Endothelial cell of umbilical vein (primary cell): ENCODE measurements around the gene DNTT. TPM values are rescaled to one million over a fixed set of nuclear protein-coding genes. Genes with fewer than 3 reads are reported as not detected.

Source experiments
- BruUV-seq: library from RNA; stranded (reverse); fragments of 400-500 nt; replicated peaks from 2 replicates; lab custom pipeline; 2021; lab: Mats Ljungman, UMichigan
- CTCF ChIA-PET: fragments of 300-600, 350-600 bp; sonication (Branson Sonifier 250); formaldehyde crosslinking; loops from one replicate; lab custom pipeline; 2021; ENCODE audit warnings: antibody characterized with exemption, inconsistent platforms; lab: Charles Lee
- POLR2A ChIA-PET: fragments of 300-600, 350-600 bp; sonication (Branson Sonifier 250); formaldehyde crosslinking; loops from one replicate; lab custom pipeline; 2021; ENCODE audit warnings: antibody characterized with exemption, inconsistent platforms; lab: Charles Lee
- DNase-seq: peaks from one replicate; pipeline ENCODE4 v3.0.0-alpha.2; 2011; ENCODE audit warnings: low read depth, low spot score
- FAIRE-seq: peaks from 2 replicates; lab custom pipeline; 2011; peaks lifted over from hg19 to GRCh38; lab: Jason Lieb, UNC
- H2AFZ ChIP-seq: 2 replicates; pipeline ENCODE4 v1.6.0; 2012; ENCODE audit warnings: low read depth, low read length, control low read depth, inconsistent platforms
- H3K27ac ChIP-seq: 2 replicates; pipeline ENCODE4 v1.5.1; 2011; ENCODE audit warnings: low read depth, mild to moderate bottlenecking, control low read depth, low read length, moderate library complexity; ENCODE audit not compliant: insufficient read depth
- H3K27me3 ChIP-seq, 2 experiments: 2 replicates each; pipeline versions ENCODE4 v1.6.0 to v1.6.1; 2011; ENCODE audit warnings: low read length in 2 of 2, mixed read lengths in 1 of 2; ENCODE audit not compliant: control insufficient read depth in 2 of 2, insufficient read depth in 2 of 2
- H3K36me3 ChIP-seq, 2 experiments: 2 replicates in 1 of 2; 3 replicates in 1 of 2; pipeline ENCODE4 v1.5.1; 2011; ENCODE audit warnings: low read length in 2 of 2, mild to moderate bottlenecking in 1 of 2, moderate library complexity in 1 of 2; ENCODE audit not compliant: control insufficient read depth in 2 of 2, insufficient read depth in 2 of 2; ENCODE audit errors: extremely low read depth in 1 of 2
- H3K4me1 ChIP-seq: 3 replicates; pipeline ENCODE4 v1.5.1; 2011; ENCODE audit warnings: mild to moderate bottlenecking, low read length; ENCODE audit not compliant: control insufficient read depth, insufficient read depth; ENCODE audit errors: extremely low read depth
- H3K4me2 ChIP-seq: 2 replicates; pipeline ENCODE4 v1.6.1; 2011; ENCODE audit warnings: low read length, control low read depth, mixed read lengths; ENCODE audit not compliant: insufficient read depth
- H3K4me3 ChIP-seq, 3 experiments: fragments of 200-600 bp in 1 of 3; sonication (generic), shearing (Covaris generic) in 1 of 3; replicated peaks in 1 of 3; 2 replicates each; pipeline ENCODE4 v1.5.1; 2011 to 2016; ENCODE audit warnings: control low read depth in 3 of 3, low read length in 3 of 3, mild to moderate bottlenecking in 2 of 3, inconsistent platforms in 1 of 3, low read depth in 1 of 3, moderate library complexity in 1 of 3; ENCODE audit not compliant: insufficient read depth in 1 of 3
- H3K79me2 ChIP-seq: 2 replicates; pipeline ENCODE4 v1.6.0; 2012; ENCODE audit warnings: low read length, inconsistent platforms; ENCODE audit not compliant: control insufficient read depth, insufficient read depth
- H3K9ac ChIP-seq: replicated peaks from 2 replicates; pipeline ENCODE3; 2011; ENCODE audit warnings: low read length, control low read depth; ENCODE audit not compliant: insufficient read depth; ENCODE audit errors: extremely low read depth
- H3K9me1 ChIP-seq: replicated peaks from 3 replicates; pipeline ENCODE4 v1.6.0; 2011; ENCODE audit warnings: mild to moderate bottlenecking, low read length; ENCODE audit not compliant: control insufficient read depth, insufficient read depth; ENCODE audit errors: extremely low read depth
- H3K9me3 ChIP-seq: replicated peaks from 2 replicates; pipeline ENCODE4 v1.5.1; 2012; ENCODE audit warnings: low read length, inconsistent platforms; ENCODE audit not compliant: control insufficient read depth, insufficient read depth
- H4K20me1 ChIP-seq: replicated peaks from 2 replicates; pipeline ENCODE3; 2011; ENCODE audit warnings: mild to moderate bottlenecking, low read length; ENCODE audit not compliant: control insufficient read depth, insufficient read depth; ENCODE audit errors: extremely low read depth
- EZH2 ChIP-seq: IDR thresholded peaks from 2 replicates; pipeline ENCODE4 v1.6.1; 2012; ENCODE audit warnings: borderline replicate concordance, low read depth, mild to moderate bottlenecking, moderate library complexity, low read length, inconsistent platforms; ENCODE audit not compliant: severe bottlenecking
- FOS ChIP-seq: IDR thresholded peaks from 2 replicates; pipeline ENCODE4 v1.6.1; 2011; ENCODE audit warnings: mild to moderate bottlenecking, low read length, moderate library complexity, borderline replicate concordance; ENCODE audit not compliant: insufficient read depth
- GATA2 ChIP-seq: IDR thresholded peaks from 2 replicates; pipeline ENCODE4 v1.7.0; 2011; ENCODE audit warnings: low read depth, mild to moderate bottlenecking, moderate library complexity, mixed read lengths, low read length; ENCODE audit not compliant: insufficient read length, insufficient read depth
- JUN ChIP-seq: IDR thresholded peaks from 2 replicates; pipeline ENCODE4 v1.6.1; 2011; ENCODE audit warnings: borderline replicate concordance, low read depth; ENCODE audit not compliant: insufficient read length, insufficient read depth
- POLR2A ChIP-seq: IDR thresholded peaks from 2 replicates; pipeline ENCODE4 v1.6.1; 2012; ENCODE audit warnings: low read depth, mild to moderate bottlenecking, control low read depth, low read length
- POLR2AphosphoS5 ChIP-seq: IDR thresholded peaks from 2 replicates; pipeline ENCODE4 v1.6.1; 2012; ENCODE audit warnings: low read depth, mild to moderate bottlenecking, control low read depth, low read length, moderate library complexity; ENCODE audit not compliant: insufficient read depth
- dilution Hi-C: fragments of 300-500 bp; cut with MboI; formaldehyde crosslinking; loops from one replicate; pipeline ENCODE4 v1.15.0; 2019; ENCODE audit warnings: low sequenced_read_pairs; ENCODE audit not compliant: extremely low pct_ligation_motif_present
- intact Hi-C: fragments of 100-400 bp; cut with micrococcal nuclease; formaldehyde crosslinking; loops from one replicate; pipeline ENCODE4 v1.10.0; 2022
- polyA plus RNA-seq, 4 experiments: library from polyadenylated mRNA; depleted of rRNA in 3 of 4; stranded (reverse) in 3 of 4; unstranded in 1 of 4; fragments of >200 nt; gene quantifications; 2 replicates each; pipeline versions ENCODE4 v1.2.1 to v1.2.3, GENCODE V29; 2011 to 2012; ENCODE audit warnings: missing spikeins in 1 of 4
- total RNA-seq: library from RNA; stranded (reverse); gene quantifications from 2 replicates; pipeline ENCODE4 v1.2.3, GENCODE V29; 2021
- TF ChIP-seq, protein P1 (sequence below): IDR thresholded peaks from 2 replicates; pipeline ENCODE4 v1.6.1; 2011; ENCODE audit not compliant: insufficient read depth, insufficient read length

DNTT gene
- total and polyA plus RNA-seq, 2 donors (not counting 3 experiments of a cell fraction or from before 2014, with no cell fraction given), result not detected

DNA sequence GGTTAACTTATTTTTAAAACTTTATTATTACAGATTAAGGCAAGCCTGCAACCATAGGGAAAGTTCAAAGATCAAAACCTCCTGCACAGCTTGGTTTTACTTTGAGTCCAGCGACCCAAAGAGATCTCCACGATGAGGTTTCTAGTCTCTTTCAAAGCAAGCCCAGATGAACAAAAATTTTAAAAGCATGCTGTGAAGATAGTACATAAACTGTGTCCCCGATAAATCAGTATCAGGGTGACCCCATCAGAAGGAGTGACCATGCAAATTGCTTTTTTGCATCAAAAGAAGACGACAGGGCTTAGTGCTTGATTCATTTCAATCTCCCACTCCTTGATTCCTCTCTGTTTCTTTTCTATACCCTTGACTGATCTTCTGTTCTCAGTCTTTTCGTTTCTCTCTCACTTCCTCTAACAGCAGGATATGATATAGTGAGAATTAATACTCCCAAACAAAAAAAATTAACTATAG lies 16.0 kb upstream of the DNTT start:
- Histone ChIP-seq H3K79me2 (no peaks in the 10 kb centered on the region), H3K9me1 (no peaks in the 10 kb centered on the region), H3K9ac (no peak overlapping the region), H3K4me2 (no peak overlapping the region), H2AFZ (no peak overlapping the region), H3K27ac (no peak overlapping the region), H3K9me3 (no peaks in the 10 kb centered on the region), H4K20me1 (no peaks in the 10 kb centered on the region), H3K4me3 (no peak overlapping the region), H3K27me3 (peaks cover 6 to 9% of the 10 kb centered on the region in 2 experiments), H3K4me1 (no peaks in the 10 kb centered on the region), H3K36me3 (no peaks in the 10 kb centered on the region)
- dilution Hi-C loops (no loop called here), intact Hi-C loops (no loop called here)
- CTCF ChIA-PET, result interaction anchor here (1.3 kb wide), 1 partner anchor 271 kb away, joined by 10 read pairs; no protein-coding TSS in a partner anchor
- DNase-seq (no peak), FAIRE-seq (no peak)
- BruUV-seq, result no TSS peak
- TF ChIP-seq POLR2A (no peak), POLR2AphosphoS5 (no peak), GATA2 (no peak)
- TF ChIP-seq, protein P1, sequence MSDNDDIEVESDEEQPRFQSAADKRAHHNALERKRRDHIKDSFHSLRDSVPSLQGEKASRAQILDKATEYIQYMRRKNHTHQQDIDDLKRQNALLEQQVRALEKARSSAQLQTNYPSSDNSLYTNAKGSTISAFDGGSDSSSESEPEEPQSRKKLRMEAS, result no peak
- POLR2A ChIA-PET, result no interaction called here

DNA sequence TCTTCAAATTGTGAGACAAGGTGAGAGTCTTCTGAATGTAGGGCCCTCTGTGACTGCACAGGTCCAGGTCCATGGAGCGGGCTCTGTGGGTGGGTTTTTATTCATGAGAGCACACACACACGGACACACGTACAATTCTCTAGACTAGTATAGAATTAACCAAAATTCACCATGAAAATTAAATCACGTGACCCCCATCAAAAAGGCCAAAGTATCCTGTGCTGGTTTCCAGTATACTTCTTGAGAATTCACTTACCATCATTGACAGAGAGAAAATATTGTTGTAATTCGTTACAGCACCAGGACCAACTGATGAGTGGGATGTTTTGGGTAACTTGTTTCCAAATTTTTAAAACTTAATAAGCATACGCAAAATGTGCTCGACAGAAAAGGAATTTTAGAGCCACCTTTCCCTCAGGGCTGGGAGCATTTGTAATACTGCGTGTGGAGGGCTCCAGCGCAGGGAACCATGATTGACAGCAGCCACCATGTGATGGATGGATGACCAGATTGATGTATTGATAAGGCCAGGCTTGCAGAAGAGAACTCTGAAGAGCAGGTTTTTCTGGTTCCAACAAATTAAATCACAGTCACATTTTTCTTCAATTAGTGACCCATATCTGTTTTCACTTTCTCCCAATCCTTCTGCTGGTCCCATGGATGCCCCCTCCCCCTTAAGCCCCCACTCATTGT lies 14.9 kb upstream of the DNTT start:
- no peak overlapping the region for H3K4me3 ChIP-seq
- POLR2A ChIA-PET, result no interaction called here
- peaks cover 6 to 19% of the 10 kb centered on the region in 2 experiments for H3K27me3 ChIP-seq
- H3K4me1 ChIP-seq, result no peaks in the 10 kb centered on the region
- no peaks in the 10 kb centered on the region for H3K9me3 ChIP-seq
- H3K27ac ChIP-seq, result no peak overlapping the region
- intact Hi-C loops (no loop called here), dilution Hi-C loops (no loop called here)
- H3K9me1 ChIP-seq, result no peaks in the 10 kb centered on the region
- H4K20me1 ChIP-seq, result no peaks in the 10 kb centered on the region
- CTCF ChIA-PET, result no interaction called here
- TF ChIP-seq JUN (no peak), EZH2 (no peak), POLR2AphosphoS5 (no peak), POLR2A (no peak), FOS (no peak)
- BruUV-seq, result no TSS peak
- H3K4me2 ChIP-seq, result no peak overlapping the region
- H3K9ac ChIP-seq, result no peak overlapping the region
- FAIRE-seq (no peak), DNase-seq (no peak)
- H3K36me3 ChIP-seq, result no peaks in the 10 kb centered on the region
- no peaks in the 10 kb centered on the region for H3K79me2 ChIP-seq
- H2AFZ ChIP-seq, result no peak overlapping the region
